ENCODE results near the gene POLN. TPM values are rescaled to one million over a fixed set of nuclear protein-coding genes. Genes with fewer than 3 reads are reported as not detected.

The POLN gene
- total RNA-seq, 3 donors from 2014 or later (not counting 1 experiment from before 2014, with no cell fraction given), result 2.6 to 6.9 (median 3.3) TPM

DNA sequence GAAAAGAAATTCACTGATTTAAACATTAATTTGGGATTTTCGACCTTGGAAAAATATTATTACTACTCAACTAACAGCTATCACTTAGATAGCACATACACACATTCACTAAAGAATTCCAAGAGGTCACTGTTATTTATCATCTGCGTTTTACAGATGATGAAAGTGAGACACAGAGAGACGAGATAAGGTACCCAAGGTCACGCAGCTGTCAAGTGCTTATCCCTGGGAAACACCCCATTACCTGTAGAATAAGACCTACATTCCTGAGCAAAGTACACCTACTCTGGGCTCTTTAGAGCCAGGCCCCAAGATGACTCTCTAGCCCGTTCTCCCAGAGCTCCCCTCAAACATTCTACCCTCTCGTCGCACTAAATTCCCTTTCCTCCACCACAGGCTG is 48.6 kb downstream of the POLN start:
- Histone ChIP-seq H3K36me3 (ENCODE audit: control insufficient read depth, insufficient read depth, low read length) (no peaks in the 10 kb centered on the region), H3K4me1 (ENCODE audit: control insufficient read depth, insufficient read depth, low read length) (no peaks in the 10 kb centered on the region), H3K27me3 (ENCODE audit: control insufficient read depth, insufficient read depth, low read length) (no peaks in the 10 kb centered on the region), H3K27ac (ENCODE audit: low read length) (no peak overlapping the region), H3K4me3 (ENCODE audit: low read length) (no peak overlapping the region), H3K9me3 (ENCODE audit: control insufficient read depth, insufficient read depth, low read length) (no peaks in the 10 kb centered on the region)
- ATAC-seq (no peak), DNase-seq (no peak)
- TF ChIP-seq, protein P1, sequence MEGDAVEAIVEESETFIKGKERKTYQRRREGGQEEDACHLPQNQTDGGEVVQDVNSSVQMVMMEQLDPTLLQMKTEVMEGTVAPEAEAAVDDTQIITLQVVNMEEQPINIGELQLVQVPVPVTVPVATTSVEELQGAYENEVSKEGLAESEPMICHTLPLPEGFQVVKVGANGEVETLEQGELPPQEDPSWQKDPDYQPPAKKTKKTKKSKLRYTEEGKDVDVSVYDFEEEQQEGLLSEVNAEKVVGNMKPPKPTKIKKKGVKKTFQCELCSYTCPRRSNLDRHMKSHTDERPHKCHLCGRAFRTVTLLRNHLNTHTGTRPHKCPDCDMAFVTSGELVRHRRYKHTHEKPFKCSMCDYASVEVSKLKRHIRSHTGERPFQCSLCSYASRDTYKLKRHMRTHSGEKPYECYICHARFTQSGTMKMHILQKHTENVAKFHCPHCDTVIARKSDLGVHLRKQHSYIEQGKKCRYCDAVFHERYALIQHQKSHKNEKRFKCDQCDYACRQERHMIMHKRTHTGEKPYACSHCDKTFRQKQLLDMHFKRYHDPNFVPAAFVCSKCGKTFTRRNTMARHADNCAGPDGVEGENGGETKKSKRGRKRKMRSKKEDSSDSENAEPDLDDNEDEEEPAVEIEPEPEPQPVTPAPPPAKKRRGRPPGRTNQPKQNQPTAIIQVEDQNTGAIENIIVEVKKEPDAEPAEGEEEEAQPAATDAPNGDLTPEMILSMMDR (IDR thresholded peaks at IDR 0.05), result no peak
- Mint-ChIP-seq H3K27ac (no peak overlapping the region), H3K36me3 (no peaks in the 10 kb centered on the region), H3K27me3 (ENCODE audit: low read depth in 2 of 2) (no peaks in the 10 kb centered on the region), H3K4me1 (no peaks in the 10 kb centered on the region), H3K4me3 (no peak overlapping the region), H3K9me3 (no peaks in the 10 kb centered on the region)
- intact Hi-C loops (cut with micrococcal nuclease), result no loop called here
- WGBS (ENCODE audit: insufficient coverage), result 96% methylated on average over 7 of the region's 7 CpGs

DNA sequence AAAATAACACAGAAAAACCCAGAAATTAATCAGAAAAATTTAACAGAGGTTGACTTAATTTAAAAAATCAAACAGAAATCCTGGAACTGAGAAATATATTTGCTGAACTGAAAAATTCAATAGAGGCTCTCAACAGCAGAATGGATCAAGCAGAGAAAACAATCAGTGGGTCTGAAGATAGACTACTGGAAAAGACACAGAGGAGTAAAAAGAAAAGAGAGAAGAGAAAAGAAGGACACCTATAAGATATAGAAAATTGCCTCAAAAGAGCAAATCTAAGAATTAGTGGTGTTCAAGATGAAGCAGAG is 55.1 kb downstream of the POLN start:
- TF ChIP-seq, protein P1 (IDR thresholded peaks at IDR 0.05), result no peak
- Mint-ChIP-seq H3K27ac (no peak overlapping the region), H3K36me3 (peaks cover 12% of the 10 kb centered on the region), H3K4me3 (no peak overlapping the region), H3K27me3 (ENCODE audit: low read depth in 2 of 2) (no peaks in the 10 kb centered on the region), H3K9me3 (peaks cover 2 to 7% of the 10 kb centered on the region in 2 donors), H3K4me1 (no peaks in the 10 kb centered on the region)
- ATAC-seq, result no peak
- H3K27ac ChIP-seq (ENCODE audit: low read length), result no peak overlapping the region
- no peak overlapping the region for H3K4me3 ChIP-seq (ENCODE audit: low read length)
- intact Hi-C loops (cut with micrococcal nuclease), result no loop called here
- H3K36me3 ChIP-seq (ENCODE audit: control insufficient read depth, insufficient read depth, low read length), result no peaks in the 10 kb centered on the region
- H3K27me3 ChIP-seq (ENCODE audit: control insufficient read depth, insufficient read depth, low read length), result no peaks in the 10 kb centered on the region
- no peaks in the 10 kb centered on the region for H3K4me1 ChIP-seq (ENCODE audit: control insufficient read depth, insufficient read depth, low read length)
- no peak for DNase-seq
- H3K9me3 ChIP-seq (ENCODE audit: control insufficient read depth, insufficient read depth, low read length), result peaks cover 19% of the 10 kb centered on the region

DNA sequence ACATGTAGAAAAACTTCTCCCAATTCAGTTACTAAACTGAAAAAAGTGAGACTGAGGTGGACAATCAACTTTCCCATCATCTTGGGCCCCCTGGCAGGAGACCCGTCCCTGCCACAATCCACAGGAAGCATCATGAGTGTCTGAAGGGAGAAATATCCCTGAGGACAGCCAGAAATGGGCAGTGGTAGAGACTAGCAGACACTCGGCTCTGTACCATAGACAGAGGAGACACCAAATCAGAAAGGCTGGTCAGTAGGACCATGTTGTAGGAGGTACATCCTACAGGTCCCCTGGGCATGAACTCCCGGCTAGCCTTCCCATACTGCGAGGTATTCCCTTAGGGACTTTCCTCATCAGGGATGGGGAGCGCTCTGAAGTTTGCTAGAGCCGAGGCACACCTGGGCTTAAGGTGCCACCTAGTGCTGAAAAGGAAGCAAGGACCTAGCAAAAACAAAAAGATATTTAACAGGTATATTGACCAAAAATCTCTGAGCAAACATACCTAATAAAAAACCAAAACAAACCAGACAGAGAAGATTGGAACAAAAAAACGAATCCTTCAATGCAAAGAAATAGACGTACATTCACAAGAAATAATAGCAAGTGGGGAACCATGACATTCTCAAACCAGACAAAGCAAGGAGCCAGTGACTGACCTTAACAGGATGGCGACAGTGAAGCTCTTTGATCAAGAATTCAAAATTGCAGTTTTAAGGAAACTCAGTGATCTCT is 55.6 kb downstream of the POLN start:
- WGBS (ENCODE audit: insufficient coverage), result 83% methylated on average over 9 of the region's 9 CpGs
- no peaks in the 10 kb centered on the region for H3K27me3 Mint-ChIP-seq (ENCODE audit: low read depth in 2 of 2)
- ATAC-seq, result no peak
- peaks cover 2 to 7% of the 10 kb centered on the region in 2 donors for H3K9me3 Mint-ChIP-seq
- no peaks in the 10 kb centered on the region for H3K4me1 ChIP-seq (ENCODE audit: control insufficient read depth, insufficient read depth, low read length)
- intact Hi-C loops (cut with micrococcal nuclease), result no loop called here
- no peak overlapping the region for H3K4me3 ChIP-seq (ENCODE audit: low read length)
- peaks cover 19% of the 10 kb centered on the region for H3K9me3 ChIP-seq (ENCODE audit: control insufficient read depth, insufficient read depth, low read length)
- no peak overlapping the region for H3K27ac ChIP-seq (ENCODE audit: low read length)
- no peaks in the 10 kb centered on the region for H3K36me3 ChIP-seq (ENCODE audit: control insufficient read depth, insufficient read depth, low read length)
- TF ChIP-seq, protein P1 (IDR thresholded peaks at IDR 0.05), result no peak
- no peaks in the 10 kb centered on the region for H3K4me1 Mint-ChIP-seq
- peaks cover 12% of the 10 kb centered on the region for H3K36me3 Mint-ChIP-seq
- H3K27ac Mint-ChIP-seq, result no peak overlapping the region
- no peak for DNase-seq
- no peaks in the 10 kb centered on the region for H3K27me3 ChIP-seq (ENCODE audit: control insufficient read depth, insufficient read depth, low read length)
- no peak overlapping the region for H3K4me3 Mint-ChIP-seq

DNA sequence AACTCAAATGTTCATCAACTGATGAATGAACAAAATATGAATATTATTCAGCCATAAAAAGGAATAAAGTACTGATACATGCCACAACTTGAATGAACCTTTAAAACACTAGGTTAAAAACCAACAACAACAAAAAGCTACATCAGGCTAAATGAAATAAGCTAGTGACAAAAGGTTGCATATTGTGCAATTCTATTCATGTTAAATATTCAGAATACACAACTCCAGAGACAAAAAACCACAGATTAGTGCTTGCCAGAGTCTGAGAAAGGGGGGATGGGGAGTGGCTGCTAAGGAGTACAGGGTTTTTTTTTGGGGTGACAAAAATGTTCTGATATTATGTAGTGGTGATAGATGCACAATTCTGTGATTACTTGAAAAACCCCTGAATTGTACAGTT is 58.5 kb downstream of the POLN start:
- Histone ChIP-seq H3K9me3 (ENCODE audit: control insufficient read depth, insufficient read depth, low read length) (peaks cover 19% of the 10 kb centered on the region), H3K27ac (ENCODE audit: low read length) (no peak overlapping the region), H3K4me1 (ENCODE audit: control insufficient read depth, insufficient read depth, low read length) (no peaks in the 10 kb centered on the region), H3K36me3 (ENCODE audit: control insufficient read depth, insufficient read depth, low read length) (no peaks in the 10 kb centered on the region), H3K27me3 (ENCODE audit: control insufficient read depth, insufficient read depth, low read length) (no peaks in the 10 kb centered on the region), H3K4me3 (ENCODE audit: low read length) (no peak overlapping the region)
- ATAC-seq (no peak), DNase-seq (no peak)
- TF ChIP-seq, protein P1 (IDR thresholded peaks at IDR 0.05), result no peak
- no peak overlapping the region for H3K4me3 Mint-ChIP-seq
- H3K27me3 Mint-ChIP-seq (ENCODE audit: low read depth in 2 of 2), result no peaks in the 10 kb centered on the region
- no peaks in the 10 kb centered on the region for H3K4me1 Mint-ChIP-seq
- intact Hi-C loops (cut with micrococcal nuclease), result no loop called here
- H3K9me3 Mint-ChIP-seq, result peaks cover 2 to 7% of the 10 kb centered on the region in 2 donors
- peaks cover 12% of the 10 kb centered on the region for H3K36me3 Mint-ChIP-seq
- no peak overlapping the region for H3K27ac Mint-ChIP-seq

All from natural killer cell (primary cell).